Pancreas (tissue), 10 donors: ENCODE measurements around the gene PCTP. TPM values are rescaled to one million over a fixed set of nuclear protein-coding genes. Genes with fewer than 3 reads are reported as not detected.

Source experiments
- ATAC-seq, 4 donors: fragments of 200-7000 bp; cut with Tn5 transposase; one replicate each; pipeline versions ENCODE4 v1.8.0 to v1.9.1; 2020; ENCODE audit warnings: mild to moderate bottlenecking in 4 of 4, moderate library complexity in 4 of 4
- DNase-seq, 6 donors: peaks; one replicate each; pipeline ENCODE4 v3.0.0-alpha.2; 2020
- FAIRE-seq: peaks from 2 replicates; lab custom pipeline; 2012; peaks lifted over from hg19 to GRCh38; lab: Jason Lieb, UNC
- H3K27ac ChIP-seq, 4 donors: fragments of 200-600 bp; sonication (generic); 1 replicate in 3 of 4; 2 replicates in 1 of 4; pipeline versions ENCODE4 v1.5.0 to v1.8.0; 2020
- H3K27me3 ChIP-seq, 4 donors: fragments of 200-600 bp; one replicate each; pipeline ENCODE4 v1.8.0; 2021
- H3K36me3 ChIP-seq, 3 donors: fragments of 200-600 bp; sonication (generic) in 1 of 3; one replicate each; pipeline versions ENCODE4 v1.5.0 to v1.8.0; 2020 to 2021
- H3K4me1 ChIP-seq, 3 donors: fragments of 200-600 bp; one replicate each; pipeline ENCODE4 v1.8.0; 2021
- H3K4me3 ChIP-seq, 4 donors: fragments of 200-600 bp; sonication (generic) in 2 of 4; one replicate each; pipeline versions ENCODE4 v1.5.0 to v1.8.0; 2020 to 2021
- H3K9me3 ChIP-seq, 4 donors: fragments of 200-600 bp; one replicate each; pipeline ENCODE4 v1.8.0; 2021
- WGBS, 2 donors: extraction: QIAGEN DNeasy Blood & Tissue Kit; methylation state at CpG; one replicate each; pipeline ENCODE4 v1.1.7; 2013; 5-methylcytosine and 5-hydroxymethylcytosine counted together
- intact Hi-C, 3 donors: fragments of 100-400 bp; cut with DNase I; formaldehyde crosslinking; loops; one replicate each; pipeline versions ENCODE4 v1.11.1 to v1.14.2; 2022
- polyA plus RNA-seq, 2 donors: library from polyadenylated mRNA; stranded (reverse); fragments of 200-250 nt; gene quantifications; one replicate each; pipeline ENCODE4 v1.2.3, GENCODE V29; 2013
- total RNA-seq, 6 donors: library from RNA; stranded (reverse); fragmentation: NEBNext Ultra II Directional in 4 of 6; extraction: Animal tissue kit (Norgen Biotek cat#: 25700) in 4 of 6; gene quantifications; one replicate each; pipeline versions ENCODE4 v1.2.1 to v1.2.4, GENCODE V29; 2021 to 2023
- TF ChIP-seq, protein P1 (sequence below), 4 donors: fragments of 200-600 bp; sonication (generic) in 3 of 4; IDR thresholded peaks; one replicate each; pipeline versions ENCODE4 v1.5.0 to v1.8.0; 2021; ENCODE audit warnings: antibody characterized with exemption in 4 of 4
- donor health status: healthy with polysubstance abuse.
- donor health status: DM: no; HTN: no; CAD: no; lungs with moderate emphysema.
- donor health status: DM: no; HTN: no; CAD: no.
- donor health status: control.
- donor health status: control.
- donor health status: Bipolar disorder and iron deficiency.
- donor health status: DM: yes; HTN: yes; CAD: no.
- donor health status: DM: no; HTN: no; CAD: no.
- donor health status: DM: no; HTN: no; CAD: no.
- donor health status: DM: yes; HTN: yes; CAD: no.

The PCTP gene
- total and polyA plus RNA-seq, 8 donors, result 3.9 to 9.3 (median 6.5) TPM

DNA sequence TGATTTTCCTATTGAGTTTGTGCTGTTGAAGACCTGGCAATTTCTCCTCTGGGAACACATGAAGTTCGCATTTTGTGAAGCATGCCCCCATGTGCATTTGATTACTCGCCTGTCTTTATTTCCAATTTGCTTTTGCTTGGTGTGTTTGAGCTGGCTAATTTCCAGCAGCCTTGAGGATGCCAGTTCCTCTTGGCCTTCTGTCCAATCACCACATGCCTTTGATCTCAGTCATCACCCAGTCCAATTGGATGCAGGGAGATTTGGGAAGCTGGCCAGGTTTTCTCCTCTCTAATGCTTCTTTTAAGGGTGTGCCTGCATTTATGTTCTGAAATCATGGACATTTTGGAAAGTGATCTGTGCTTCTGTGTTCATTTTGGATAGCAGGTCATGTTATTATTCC, 24.4 kb upstream of the PCTP start:
- FAIRE-seq, result no peak
- H3K27ac ChIP-seq, result no peak overlapping the region
- no peak overlapping the region for H3K4me3 ChIP-seq
- peak in 1 of 6 donors; percentile 13 for DNase-seq
- no peaks in the 10 kb centered on the region for H3K27me3 ChIP-seq
- no peak for ATAC-seq
- TF ChIP-seq, protein P1, sequence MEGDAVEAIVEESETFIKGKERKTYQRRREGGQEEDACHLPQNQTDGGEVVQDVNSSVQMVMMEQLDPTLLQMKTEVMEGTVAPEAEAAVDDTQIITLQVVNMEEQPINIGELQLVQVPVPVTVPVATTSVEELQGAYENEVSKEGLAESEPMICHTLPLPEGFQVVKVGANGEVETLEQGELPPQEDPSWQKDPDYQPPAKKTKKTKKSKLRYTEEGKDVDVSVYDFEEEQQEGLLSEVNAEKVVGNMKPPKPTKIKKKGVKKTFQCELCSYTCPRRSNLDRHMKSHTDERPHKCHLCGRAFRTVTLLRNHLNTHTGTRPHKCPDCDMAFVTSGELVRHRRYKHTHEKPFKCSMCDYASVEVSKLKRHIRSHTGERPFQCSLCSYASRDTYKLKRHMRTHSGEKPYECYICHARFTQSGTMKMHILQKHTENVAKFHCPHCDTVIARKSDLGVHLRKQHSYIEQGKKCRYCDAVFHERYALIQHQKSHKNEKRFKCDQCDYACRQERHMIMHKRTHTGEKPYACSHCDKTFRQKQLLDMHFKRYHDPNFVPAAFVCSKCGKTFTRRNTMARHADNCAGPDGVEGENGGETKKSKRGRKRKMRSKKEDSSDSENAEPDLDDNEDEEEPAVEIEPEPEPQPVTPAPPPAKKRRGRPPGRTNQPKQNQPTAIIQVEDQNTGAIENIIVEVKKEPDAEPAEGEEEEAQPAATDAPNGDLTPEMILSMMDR (IDR thresholded peaks at IDR 0.05), result no peak
- no peaks in the 10 kb centered on the region for H3K9me3 ChIP-seq
- no peaks in the 10 kb centered on the region for H3K4me1 ChIP-seq
- intact Hi-C loops, result no loop called here
- WGBS, 2 donors, result 42 to 43% methylated on average over 2 of the region's 2 CpGs
- no peaks in the 10 kb centered on the region for H3K36me3 ChIP-seq

DNA sequence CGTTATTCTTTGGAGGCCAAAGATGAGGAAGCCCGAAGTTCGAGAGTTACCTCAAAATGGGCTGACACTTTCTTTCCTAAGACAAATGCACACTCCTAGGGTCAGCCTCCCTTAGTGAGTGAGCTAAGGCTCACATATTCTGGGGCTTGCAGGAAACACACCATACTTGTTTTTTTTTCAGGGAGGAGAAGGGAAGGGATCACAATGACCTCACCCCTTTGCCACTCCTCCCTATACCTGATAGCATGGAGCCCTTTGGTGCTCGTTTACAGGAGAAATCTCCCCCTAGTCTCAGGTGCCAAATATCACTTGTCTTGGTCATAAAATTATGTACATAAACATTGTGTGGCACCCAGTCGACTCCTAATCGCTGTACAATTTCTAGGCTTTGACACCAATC, 23.6 kb upstream of the PCTP start:
- Histone ChIP-seq H3K4me1 (no peaks in the 10 kb centered on the region), H3K27ac (no peak overlapping the region), H3K9me3 (no peaks in the 10 kb centered on the region), H3K36me3 (no peaks in the 10 kb centered on the region), H3K4me3 (no peak overlapping the region), H3K27me3 (no peaks in the 10 kb centered on the region)
- intact Hi-C loops, result no loop called here
- 61 to 66% methylated on average over 6 of the region's 6 CpGs for WGBS, 2 donors
- TF ChIP-seq, protein P1 (IDR thresholded peaks at IDR 0.05), result no peak
- ATAC-seq (no peak), DNase-seq (no peak), FAIRE-seq (no peak)

DNA sequence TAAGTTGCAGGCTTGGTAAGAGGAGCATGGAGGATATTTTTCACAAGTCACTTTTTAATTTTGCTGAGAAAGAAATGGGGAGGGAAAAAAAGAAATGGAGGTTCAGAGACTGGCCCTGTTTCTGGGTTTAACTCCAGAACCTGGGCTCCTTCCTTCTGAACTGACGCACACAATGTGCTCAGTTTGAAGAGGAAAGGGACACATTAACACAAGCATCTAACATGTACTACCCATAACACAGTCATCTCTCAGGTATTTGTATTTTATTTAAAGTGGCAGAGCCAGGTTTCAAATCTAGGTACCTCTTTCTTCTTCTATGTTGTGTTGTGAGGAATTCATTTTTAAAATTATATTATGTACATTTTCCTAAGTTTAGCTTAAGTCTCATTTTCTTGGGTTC, 22.9 kb upstream of the PCTP start:
- no peaks in the 10 kb centered on the region for H3K36me3 ChIP-seq
- DNase-seq (no peak), FAIRE-seq (no peak), ATAC-seq (no peak)
- H3K27me3 ChIP-seq, result no peaks in the 10 kb centered on the region
- no peaks in the 10 kb centered on the region for H3K4me1 ChIP-seq
- H3K4me3 ChIP-seq, result no peak overlapping the region
- H3K9me3 ChIP-seq, result no peaks in the 10 kb centered on the region
- 89 to 100% methylated on average over 1 of the region's 1 CpG for WGBS, 2 donors
- TF ChIP-seq, protein P1 (IDR thresholded peaks at IDR 0.05), result no peak
- no peak overlapping the region for H3K27ac ChIP-seq
- intact Hi-C loops, result no loop called here

DNA sequence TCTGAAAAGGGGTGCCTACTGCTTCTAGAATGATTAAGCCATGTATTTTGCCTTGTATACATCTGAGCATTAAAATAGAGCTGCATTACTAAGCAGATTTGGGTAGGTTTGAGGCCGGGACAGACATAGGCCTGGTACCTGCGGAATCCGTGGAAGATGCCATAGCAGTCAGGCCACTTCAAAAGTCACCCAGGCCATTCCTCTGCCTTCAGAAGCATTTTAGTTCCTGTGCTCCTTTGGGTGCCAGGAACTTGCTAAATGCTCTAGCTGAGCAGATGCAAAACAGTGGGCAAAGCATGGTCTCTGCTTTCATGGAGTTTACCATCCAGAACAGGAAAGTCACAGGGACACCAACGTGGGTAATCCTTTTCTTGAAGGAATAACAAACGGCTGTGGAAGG, 22.5 kb upstream of the PCTP start:
- TF ChIP-seq, protein P1 (IDR thresholded peaks at IDR 0.05), result no peak
- no peaks in the 10 kb centered on the region for H3K36me3 ChIP-seq
- WGBS, 2 donors, result 74 to 77% methylated on average over 5 of the region's 5 CpGs
- no peak for FAIRE-seq
- H3K27me3 ChIP-seq, result no peaks in the 10 kb centered on the region
- H3K9me3 ChIP-seq, result no peaks in the 10 kb centered on the region
- no peaks in the 10 kb centered on the region for H3K4me1 ChIP-seq
- no peak for DNase-seq
- H3K4me3 ChIP-seq, result no peak overlapping the region
- no peak for ATAC-seq
- intact Hi-C loops, result no loop called here
- H3K27ac ChIP-seq, result no peak overlapping the region

DNA sequence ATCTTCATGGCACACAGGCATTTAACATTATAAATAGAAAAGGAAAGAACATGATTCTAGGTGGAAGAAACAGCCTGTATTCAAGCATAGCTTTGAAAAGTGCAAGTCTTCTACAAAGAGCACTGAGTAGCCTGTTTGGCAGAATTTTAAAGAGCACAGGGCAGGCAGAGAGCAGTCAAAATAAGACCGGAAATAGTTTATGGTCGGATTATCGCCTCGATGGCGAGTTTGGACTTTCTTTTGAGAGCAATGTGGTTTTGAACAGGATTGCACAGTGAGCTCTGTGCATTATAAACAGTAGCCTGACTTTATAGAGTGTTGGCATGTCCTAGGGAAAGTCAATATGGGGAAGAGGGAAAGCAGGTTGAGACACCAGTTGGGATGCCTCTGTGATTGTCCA, 22.0 kb upstream of the PCTP start:
- intact Hi-C loops, result no loop called here
- Histone ChIP-seq H3K4me1 (no peaks in the 10 kb centered on the region), H3K4me3 (no peak overlapping the region), H3K9me3 (no peaks in the 10 kb centered on the region), H3K36me3 (no peaks in the 10 kb centered on the region), H3K27me3 (no peaks in the 10 kb centered on the region), H3K27ac (no peak overlapping the region)
- TF ChIP-seq, protein P1 (IDR thresholded peaks at IDR 0.05), result no peak
- no peak for FAIRE-seq
- WGBS, 2 donors, result 76 to 84% methylated on average over 5 of the region's 5 CpGs
- ATAC-seq, result no peak
- no peak for DNase-seq
